Activated CD4-positive, alpha-beta T cell treated with anti-CD3 and anti-CD28 coated beads for 36 hours (primary cell): ENCODE data around the gene RHEX. TPM values are rescaled to one million over a fixed set of nuclear protein-coding genes. Genes with fewer than 3 reads are reported as not detected.

Experiments used
- ATAC-seq: fragments of 200-7000 bp; cut with Tn5 transposase; one replicate; pipeline ENCODE4 v1.10.0; 2021; ENCODE audit warnings: mild to moderate bottlenecking, moderate library complexity
- CTCF ChIA-PET: fragments of 350-600 bp; sonication (Branson Sonifier 250); formaldehyde crosslinking; loops from one replicate; lab custom pipeline; 2021; ENCODE audit warnings: antibody characterized with exemption; lab: Charles Lee
- POLR2A ChIA-PET: fragments of 350-600 bp; sonication (Branson Sonifier 250); formaldehyde crosslinking; loops from one replicate; lab custom pipeline; 2021; ENCODE audit warnings: antibody characterized with exemption, inconsistent platforms; lab: Charles Lee
- DNase-seq: peaks from one replicate; pipeline ENCODE4 v3.0.0-alpha.2; 2020
- H3K27ac Mint-ChIP-seq: one replicate; pipeline ENCODE4 v1.8.0; 2021; ENCODE audit warnings: mixed read lengths
- H3K27me3 Mint-ChIP-seq: one replicate; pipeline ENCODE4 v1.8.0; 2021; ENCODE audit warnings: mixed read lengths
- H3K36me3 Mint-ChIP-seq: one replicate; pipeline ENCODE4 v1.8.0; 2021; ENCODE audit warnings: low read depth, mixed read lengths
- H3K4me1 Mint-ChIP-seq: one replicate; pipeline ENCODE4 v1.8.0; 2021; ENCODE audit warnings: mixed read lengths
- H3K4me3 Mint-ChIP-seq: one replicate; pipeline ENCODE4 v1.8.0; 2021; ENCODE audit warnings: mild to moderate bottlenecking, moderate library complexity, mixed read lengths
- H3K9me3 Mint-ChIP-seq: one replicate; pipeline ENCODE4 v1.8.0; 2021; ENCODE audit warnings: low read depth, mixed read lengths
- intact Hi-C, 2 experiments: fragments of 100-400 bp; cut with DNase I in 1 of 2; cut with micrococcal nuclease in 1 of 2; formaldehyde crosslinking; loops; one replicate each; pipeline versions ENCODE4 v1.14.2 to v1.15.1; 2022 to 2024; cut with DNase I, micrococcal nuclease
- total RNA-seq, 2 experiments: library from RNA; stranded (reverse); gene quantifications; one replicate each; pipeline ENCODE4 v1.2.3, GENCODE V29; 2021

Gene RHEX
- total RNA-seq, 2 experiments from 2014 or later, result not detected

DNA sequence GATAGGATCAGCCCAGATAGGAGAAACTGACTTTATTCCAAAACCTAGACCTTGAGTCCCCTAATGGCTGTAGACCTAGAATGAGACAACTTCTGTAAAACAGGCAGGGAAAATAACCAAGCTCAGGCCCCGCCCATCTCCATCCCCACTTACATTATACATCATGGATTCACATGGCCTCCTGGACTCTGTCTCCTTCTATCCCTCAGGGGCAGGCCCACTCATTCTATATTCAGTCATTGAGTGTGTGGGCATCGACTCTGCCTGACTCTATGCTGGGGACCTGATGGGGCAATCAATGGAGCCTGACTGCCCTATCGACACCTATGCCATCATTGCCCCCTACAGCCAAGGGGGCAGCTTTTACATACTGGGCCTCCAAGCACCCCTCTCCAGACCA lies 57.8 kb downstream of the RHEX start:
- intact Hi-C loops, result no loop called here
- Mint-ChIP-seq H3K9me3 (no peaks in the 10 kb centered on the region), H3K4me3 (no peak overlapping the region), H3K27me3 (peaks cover 4% of the 10 kb centered on the region), H3K36me3 (no peaks in the 10 kb centered on the region), H3K27ac (no peak overlapping the region), H3K4me1 (no peaks in the 10 kb centered on the region)
- DNase-seq, result no peak
- POLR2A ChIA-PET, result no interaction called here
- ATAC-seq, result no peak
- CTCF ChIA-PET, result interaction anchor here (0.6 to 2.8 kb wide), 8 partner anchors 14 to 193 kb away, joined by 3 to 16 read pairs (median 4); no protein-coding TSS in a partner anchor

DNA sequence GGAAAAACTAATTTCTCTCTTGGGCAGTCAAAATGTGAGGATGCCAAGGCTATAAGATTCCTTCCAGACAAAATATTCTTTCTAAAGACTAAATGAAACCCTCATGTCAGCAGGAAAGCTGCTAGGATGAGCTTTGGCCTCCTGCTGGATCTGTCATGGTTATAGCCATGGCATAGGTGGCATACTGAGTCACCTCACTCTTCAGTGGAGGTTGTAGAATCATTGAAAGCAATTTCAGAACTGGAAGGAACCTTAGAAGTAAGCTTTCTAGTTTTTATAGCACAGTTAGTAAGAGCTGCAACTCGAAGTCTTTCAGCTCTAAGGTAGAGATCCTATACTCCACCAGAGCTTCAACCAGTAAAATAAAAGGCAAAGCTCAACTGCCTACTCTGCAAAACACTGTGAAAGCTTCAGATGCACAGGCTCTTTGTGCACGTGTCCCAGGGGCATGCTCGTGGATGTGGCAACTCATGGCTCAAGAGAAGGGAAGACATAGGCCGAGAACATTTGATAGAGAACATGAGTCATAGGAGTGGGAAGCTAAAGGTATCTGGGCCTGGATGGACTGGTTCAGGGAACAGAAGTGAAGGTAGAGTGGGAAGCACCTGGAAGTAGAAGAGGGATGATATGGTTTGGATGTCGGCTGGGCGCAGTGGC lies 58.4 kb downstream of the RHEX start:
- H3K27me3 Mint-ChIP-seq, result peaks cover 9% of the 10 kb centered on the region
- DNase-seq, result no peak
- no peaks in the 10 kb centered on the region for H3K9me3 Mint-ChIP-seq
- ChIA-PET CTCF (interaction anchor here (0.6 to 2.8 kb wide), 7 partner anchors 15 to 194 kb away, joined by 3 to 16 read pairs (median 4); no protein-coding TSS in a partner anchor), POLR2A (no interaction called here)
- no peaks in the 10 kb centered on the region for H3K4me1 Mint-ChIP-seq
- H3K36me3 Mint-ChIP-seq, result no peaks in the 10 kb centered on the region
- no peak overlapping the region for H3K4me3 Mint-ChIP-seq
- intact Hi-C loops, result no loop called here
- no peak overlapping the region for H3K27ac Mint-ChIP-seq
- ATAC-seq, result no peak

DNA sequence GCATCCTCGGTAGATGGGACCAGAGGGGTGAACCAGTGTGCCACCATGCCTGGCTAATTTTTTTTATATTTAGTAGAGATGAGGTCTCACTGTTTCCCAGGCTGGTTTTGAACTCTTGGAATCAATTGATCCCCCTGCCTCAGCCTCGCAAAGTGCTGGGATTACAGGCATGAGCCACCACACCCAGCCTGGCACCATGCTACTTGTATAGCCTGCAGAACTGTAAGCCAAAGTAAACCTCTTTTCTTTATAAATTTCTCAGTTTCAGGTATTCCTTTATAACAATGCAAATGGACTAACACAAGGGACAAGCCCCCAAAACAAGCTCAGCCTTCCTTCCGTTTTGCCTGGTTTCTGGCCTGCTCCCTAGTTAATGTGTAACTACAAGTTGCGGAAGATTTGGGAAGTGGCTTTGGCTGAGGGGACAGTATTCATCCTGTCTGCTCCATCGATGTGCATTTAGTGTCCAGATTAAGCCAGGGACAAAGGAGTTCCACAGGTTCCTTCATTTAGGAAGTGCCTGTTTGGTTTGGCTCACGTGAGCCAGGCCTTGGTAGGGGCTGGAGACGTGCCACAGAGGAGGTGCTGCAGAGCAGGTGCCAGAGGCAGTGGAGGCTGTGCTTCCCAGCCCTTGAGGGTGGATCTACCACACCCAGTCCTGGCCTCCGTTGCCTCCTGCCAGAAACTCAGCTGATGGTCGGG lies 59.8 kb downstream of the RHEX start:
- Mint-ChIP-seq H3K4me1 (peaks cover 6% of the 10 kb centered on the region), H3K36me3 (no peaks in the 10 kb centered on the region), H3K4me3 (no peak overlapping the region), H3K27me3 (peaks cover 18% of the 10 kb centered on the region), H3K9me3 (no peaks in the 10 kb centered on the region), H3K27ac (no peak overlapping the region)
- no peak for DNase-seq
- intact Hi-C loops, result no loop called here
- CTCF ChIA-PET, result interaction anchor here (1.0 kb wide), 1 partner anchor 83 kb away, joined by 3 read pairs; no protein-coding TSS in a partner anchor
- POLR2A ChIA-PET, result no interaction called here
- ATAC-seq, result no peak

DNA sequence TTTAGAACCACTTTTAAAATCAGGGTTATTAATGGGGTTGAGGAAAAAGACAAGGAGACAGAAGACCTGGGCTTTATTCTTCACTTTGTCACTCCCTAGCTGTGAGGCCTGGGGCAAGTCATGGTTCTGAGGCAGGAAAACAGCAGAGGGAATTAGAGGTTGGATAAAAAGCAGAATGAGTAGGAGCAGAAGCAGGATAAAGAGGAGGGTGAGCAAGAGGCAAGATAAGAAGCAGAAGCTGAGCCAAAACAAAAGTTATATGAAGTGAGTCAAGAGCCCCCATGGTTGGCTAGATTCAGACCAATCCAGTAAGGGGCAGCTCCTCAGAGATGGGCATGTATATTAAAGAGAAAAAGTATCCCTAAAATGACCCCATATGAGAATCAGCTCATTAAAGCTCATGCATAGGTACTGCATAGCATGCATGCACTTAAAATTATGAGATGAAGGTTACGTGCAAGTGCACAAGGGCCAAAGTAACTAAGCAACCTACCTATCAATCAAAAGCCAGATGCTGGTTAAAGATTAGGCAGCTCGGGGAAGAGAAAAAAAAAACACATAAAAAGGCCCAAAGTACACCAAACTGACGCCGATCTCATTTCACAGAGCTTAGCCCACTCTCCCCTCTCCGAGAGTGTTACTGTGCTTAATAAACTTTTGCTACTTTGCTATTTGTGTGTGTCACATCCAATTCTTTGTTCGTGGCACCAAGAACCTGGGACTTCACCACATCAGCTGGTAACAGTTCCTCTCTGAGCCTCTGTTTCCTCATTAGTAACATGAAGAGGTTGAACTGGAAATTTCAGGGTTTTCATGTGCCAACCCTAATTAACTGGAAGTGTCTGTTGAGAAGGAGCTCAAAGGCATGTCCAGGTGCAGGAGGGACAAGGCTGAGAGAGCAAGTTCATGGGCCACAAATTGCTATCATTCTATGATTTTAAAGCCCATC lies 62.0 kb downstream of the RHEX start:
- intact Hi-C loops, result no loop called here
- H3K4me3 Mint-ChIP-seq, result no peak overlapping the region
- H3K9me3 Mint-ChIP-seq, result no peaks in the 10 kb centered on the region
- peaks cover 30% of the 10 kb centered on the region for H3K27me3 Mint-ChIP-seq
- no peaks in the 10 kb centered on the region for H3K36me3 Mint-ChIP-seq
- DNase-seq (no peak), ATAC-seq (no peak)
- peaks cover 8% of the 10 kb centered on the region for H3K4me1 Mint-ChIP-seq
- ChIA-PET POLR2A (no interaction called here), CTCF (interaction anchor here (0.5 to 2.0 kb wide), 7 partner anchors 9 to 612 kb away, joined by 3 to 13 read pairs (median 4); no protein-coding TSS in a partner anchor)
- H3K27ac Mint-ChIP-seq, result no peak overlapping the region

DNA sequence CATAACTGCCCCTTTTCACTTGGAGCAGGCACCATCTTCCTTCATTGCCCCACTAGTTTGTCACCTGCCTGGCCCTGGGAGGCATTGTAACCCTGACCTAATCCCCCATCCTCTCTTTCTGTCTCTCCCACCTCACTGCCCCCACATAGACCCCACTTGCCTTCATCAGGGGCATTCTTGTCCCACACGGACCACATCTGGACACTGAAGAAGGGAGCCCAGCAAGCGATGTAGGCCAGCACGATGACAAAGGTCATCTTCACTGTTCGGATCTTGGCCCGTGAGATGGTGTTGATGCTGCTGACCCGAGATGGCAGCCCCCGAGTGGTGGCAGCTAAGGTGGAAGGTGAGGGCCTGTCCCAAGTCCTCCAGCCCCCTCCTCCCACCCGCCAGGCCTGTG lies 62.8 kb downstream of the RHEX start:
- Mint-ChIP-seq H3K27ac (no peak overlapping the region), H3K4me1 (peaks cover 8% of the 10 kb centered on the region), H3K9me3 (no peaks in the 10 kb centered on the region), H3K36me3 (no peaks in the 10 kb centered on the region), H3K27me3 (peaks cover 35% of the 10 kb centered on the region), H3K4me3 (no peak overlapping the region)
- intact Hi-C loops, result no loop called here
- DNase-seq (no peak), ATAC-seq (no peak)
- ChIA-PET CTCF (interaction anchor here (1.5 to 2.0 kb wide), 2 partner anchors 10 to 86 kb away, joined by 7 to 13 read pairs; no protein-coding TSS in a partner anchor), POLR2A (no interaction called here)

DNA sequence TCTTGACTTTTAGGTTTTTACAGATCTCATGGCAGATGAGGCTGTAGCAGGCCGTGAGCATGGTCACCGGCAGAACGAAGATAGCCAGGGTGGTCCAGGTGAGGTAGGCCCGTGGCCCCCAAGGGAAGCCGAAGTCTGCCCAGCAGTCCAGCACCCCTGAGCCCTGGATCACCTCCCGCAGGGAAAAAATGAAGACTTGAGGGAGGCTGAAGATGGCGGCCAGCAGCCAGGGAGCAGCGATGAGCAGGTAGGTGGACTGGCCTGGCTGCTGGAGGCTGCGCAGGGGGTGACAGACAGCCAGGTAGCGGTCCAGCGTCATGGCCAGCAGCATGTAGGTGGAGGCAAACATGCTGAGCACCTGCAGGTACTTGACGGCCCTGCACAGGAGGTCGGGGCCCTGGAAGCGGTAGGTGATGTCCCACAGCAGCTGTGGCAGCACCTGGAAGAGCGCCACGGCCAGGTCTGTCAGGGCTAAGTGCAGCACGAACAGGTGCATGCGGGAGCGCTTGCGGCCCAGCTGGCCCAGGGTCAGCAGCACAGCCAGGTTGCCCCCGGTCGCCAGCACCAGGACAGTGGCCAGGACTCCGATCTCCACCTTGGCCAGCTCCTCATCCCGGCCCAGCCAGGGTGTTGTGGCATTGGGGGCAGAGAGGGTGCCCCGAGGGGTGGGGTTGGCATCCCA lies 63.4 kb downstream of the RHEX start:
- no peak overlapping the region for H3K27ac Mint-ChIP-seq
- peaks cover 3% of the 10 kb centered on the region for H3K9me3 Mint-ChIP-seq
- H3K27me3 Mint-ChIP-seq, result peaks cover 38% of the 10 kb centered on the region
- ChIA-PET POLR2A (no interaction called here), CTCF (no interaction called here)
- H3K4me3 Mint-ChIP-seq, result no peak overlapping the region
- H3K36me3 Mint-ChIP-seq, result peaks cover 2% of the 10 kb centered on the region
- peaks cover 8% of the 10 kb centered on the region for H3K4me1 Mint-ChIP-seq
- intact Hi-C loops, result no loop called here
- DNase-seq (no peak), ATAC-seq (no peak)

DNA sequence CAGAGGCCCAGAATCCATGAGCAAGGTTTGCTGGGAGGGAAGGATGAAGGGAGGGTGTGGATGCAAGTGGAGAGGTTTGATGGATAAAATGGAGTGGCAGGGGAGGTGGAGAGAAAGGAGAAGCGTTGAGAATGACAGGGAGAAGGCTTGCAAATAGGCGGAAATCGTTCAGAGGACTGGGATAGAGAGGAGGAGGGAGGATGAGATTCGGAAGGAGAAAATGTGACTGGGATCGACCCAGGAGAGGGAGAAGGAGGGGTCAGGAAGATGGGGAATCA lies 63.8 kb downstream of the RHEX start:
- DNase-seq, result no peak
- peaks cover 38% of the 10 kb centered on the region for H3K27me3 Mint-ChIP-seq
- H3K27ac Mint-ChIP-seq, result no peak overlapping the region

DNA sequence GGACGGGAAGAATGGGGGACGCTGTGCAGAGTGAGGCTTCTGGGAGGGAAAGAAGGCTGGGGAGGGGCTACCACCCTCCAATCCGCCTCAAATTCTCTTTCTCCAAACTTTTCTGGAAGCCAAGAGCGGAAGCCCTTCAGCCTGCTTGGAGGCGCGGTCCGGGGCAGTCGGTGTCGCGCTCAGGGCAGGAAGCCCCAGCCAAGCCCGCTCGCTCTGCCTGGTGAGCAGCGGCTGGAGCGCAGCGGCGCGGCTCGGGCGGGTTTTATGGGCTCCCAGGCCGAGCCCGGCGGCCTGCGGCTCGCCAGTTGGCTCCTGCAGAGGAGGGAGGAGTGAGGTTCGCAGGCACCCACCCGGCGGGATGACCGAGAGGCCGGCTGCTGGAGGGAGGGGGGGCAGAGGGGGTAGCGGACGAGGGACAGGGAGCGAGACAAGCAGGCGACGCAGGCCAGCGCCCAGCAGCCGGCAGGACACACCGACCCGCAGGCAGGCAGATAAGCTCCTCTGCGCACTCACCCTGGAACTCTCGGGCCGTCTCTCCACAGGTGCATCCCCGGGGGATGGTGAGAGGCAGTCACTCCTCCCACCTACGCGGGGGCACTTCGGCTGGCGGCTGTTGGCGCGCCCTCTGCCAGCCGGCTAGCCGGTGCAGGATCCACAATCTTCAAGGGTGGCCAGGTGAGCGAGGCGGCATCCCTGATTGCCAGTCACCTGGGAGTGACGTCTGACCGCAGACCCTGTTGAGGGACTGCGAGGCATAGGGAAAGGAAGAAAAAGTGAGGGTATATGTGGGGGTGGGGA lies 64.4 kb downstream of the RHEX start, which contains the start of gene AVPR1B:
Gene AVPR1B, minus strand, starts transcription at position 238 of the 798 bp plus-strand sequence. CDS start 498 bp downstream, outside the sequence.
- Mint-ChIP-seq H3K27me3 (peaks cover 38% of the 10 kb centered on the region), H3K4me3 (no peak within 1 kb of the TSS), H3K9me3 (peaks cover 5% of the 10 kb centered on the region), H3K36me3 (peaks cover 3% of the 10 kb centered on the region), H3K4me1 (peaks cover 8% of the 10 kb centered on the region), H3K27ac (no peak within 1 kb of the TSS)
- ATAC-seq (peak; percentile 86), DNase-seq (peak; percentile 68)
- ChIA-PET CTCF (interaction anchor here (0.7 to 1.0 kb wide), 2 partner anchors 9 to 362 kb away, joined by 3 read pairs; no protein-coding TSS in a partner anchor), POLR2A (no interaction called here)
- intact Hi-C loops, result no loop called here

More for the DNA sequence above, 63.8 kb downstream of the RHEX start:
- no peak overlapping the region for H3K4me3 Mint-ChIP-seq
- CTCF ChIA-PET, result no interaction called here
- peaks cover 4% of the 10 kb centered on the region for H3K9me3 Mint-ChIP-seq
- no peak for ATAC-seq
- POLR2A ChIA-PET, result no interaction called here
- peaks cover 3% of the 10 kb centered on the region for H3K36me3 Mint-ChIP-seq
- H3K4me1 Mint-ChIP-seq, result peaks cover 8% of the 10 kb centered on the region
- intact Hi-C loops, result no loop called here

DNA sequence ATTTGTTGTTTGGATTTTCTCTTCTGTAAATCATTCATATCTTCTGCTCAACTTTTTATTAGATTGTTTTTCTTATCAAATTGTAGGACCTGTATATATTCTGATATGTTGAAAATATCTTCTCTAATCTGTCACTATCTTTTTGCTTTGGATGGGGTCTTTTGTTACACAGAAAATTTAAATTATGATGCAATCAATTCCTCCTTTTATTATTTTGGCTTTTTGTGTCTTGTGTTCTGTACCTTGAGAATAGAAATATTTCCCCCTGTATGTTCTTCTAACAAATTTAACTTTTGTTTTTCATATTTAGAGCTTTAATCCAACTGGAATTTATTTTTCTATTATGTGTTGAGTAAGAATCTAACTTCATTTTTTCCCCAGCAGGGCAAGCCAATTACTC lies 67.4 kb downstream of the RHEX start:
- CTCF ChIA-PET, result no interaction called here

DNA sequence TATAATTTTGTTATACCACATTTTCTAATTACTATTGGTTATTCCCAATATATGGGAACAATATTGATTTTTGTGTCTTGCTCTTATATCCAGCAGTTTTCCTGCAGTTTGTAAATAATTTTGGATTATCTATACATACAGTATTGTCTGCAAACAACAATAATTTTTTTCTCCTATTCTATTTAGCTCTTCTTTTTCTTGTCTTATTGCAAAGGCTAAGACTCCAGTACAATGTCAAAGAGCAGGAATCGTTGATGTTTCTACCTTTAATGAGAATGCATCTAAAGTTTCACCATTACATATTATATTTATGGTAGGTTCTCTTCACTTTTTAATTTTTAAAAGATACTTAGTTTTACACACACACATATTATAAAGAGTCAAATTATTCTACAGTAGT lies 68.3 kb downstream of the RHEX start:
- no peak overlapping the region for H3K4me3 Mint-ChIP-seq
- H3K36me3 Mint-ChIP-seq, result peaks cover 3% of the 10 kb centered on the region
- POLR2A ChIA-PET, result no interaction called here
- no peak for DNase-seq
- no peak for ATAC-seq
- peaks cover 8% of the 10 kb centered on the region for H3K9me3 Mint-ChIP-seq
- peaks cover 8% of the 10 kb centered on the region for H3K4me1 Mint-ChIP-seq
- intact Hi-C loops, result no loop called here
- H3K27me3 Mint-ChIP-seq, result peaks cover 40% of the 10 kb centered on the region
- CTCF ChIA-PET, result interaction anchor here (1.0 kb wide), 2 partner anchors 14 to 15 kb away, joined by 4 to 5 read pairs; no protein-coding TSS in a partner anchor
- no peak overlapping the region for H3K27ac Mint-ChIP-seq

More for the DNA sequence above, 67.4 kb downstream of the RHEX start:
- Mint-ChIP-seq H3K9me3 (peaks cover 8% of the 10 kb centered on the region), H3K4me3 (no peak overlapping the region), H3K27ac (no peak overlapping the region), H3K4me1 (peaks cover 8% of the 10 kb centered on the region), H3K27me3 (peaks cover 41% of the 10 kb centered on the region), H3K36me3 (peaks cover 3% of the 10 kb centered on the region)
- no peak for DNase-seq
- intact Hi-C loops, result no loop called here
- POLR2A ChIA-PET, result no interaction called here
- no peak for ATAC-seq
